B cell (primary cell): ENCODE measurements around the gene AMPD2.

Source experiments
- CTCF ChIP-seq: fragments of 200-600 bp; IDR thresholded peaks from one replicate; pipeline ENCODE4 v1.8.0; 2022; ENCODE audit warnings: antibody characterized with exemption, mild to moderate bottlenecking
- EZH2 ChIP-seq: IDR thresholded peaks from 2 replicates; pipeline ENCODE4 v1.6.1; 2012; ENCODE audit warnings: borderline replicate concordance, low read depth, mild to moderate bottlenecking, moderate library complexity, low read length; ENCODE audit not compliant: insufficient read depth, poor library complexity, severe bottlenecking

- TF ChIP-seq CTCF = no peak
- TF ChIP-seq EZH2 = no peak
Measured at GRCh38 chr1:109653306-109653705, 33.7 kb downstream of the AMPD2 start.
